Keratinocyte (primary cell): ENCODE measurements around the gene GFOD2.

ENCODE experiments used
- EZH2 ChIP-seq: IDR thresholded peaks from one replicate; pipeline ENCODE4 v1.6.1; 2012; ENCODE audit warnings: inconsistent platforms, mild to moderate bottlenecking, low read length, moderate library complexity
- TF ChIP-seq, protein P1 (sequence below), 3 experiments: IDR thresholded peaks in 1 of 3; conservative IDR thresholded peaks in 1 of 3; optimal IDR thresholded peaks in 1 of 3; 2 replicates in 2 of 3; 3 replicates in 1 of 3; pipeline versions ENCODE3 to v1.5.1; 2011; ENCODE audit warnings: low read length in 3 of 3, mild to moderate bottlenecking in 3 of 3, moderate library complexity in 2 of 3, control low read depth in 1 of 3, inconsistent platforms in 1 of 3; ENCODE audit not compliant: insufficient read depth in 2 of 3; ENCODE audit errors: extremely low read depth in 1 of 3

DNA sequence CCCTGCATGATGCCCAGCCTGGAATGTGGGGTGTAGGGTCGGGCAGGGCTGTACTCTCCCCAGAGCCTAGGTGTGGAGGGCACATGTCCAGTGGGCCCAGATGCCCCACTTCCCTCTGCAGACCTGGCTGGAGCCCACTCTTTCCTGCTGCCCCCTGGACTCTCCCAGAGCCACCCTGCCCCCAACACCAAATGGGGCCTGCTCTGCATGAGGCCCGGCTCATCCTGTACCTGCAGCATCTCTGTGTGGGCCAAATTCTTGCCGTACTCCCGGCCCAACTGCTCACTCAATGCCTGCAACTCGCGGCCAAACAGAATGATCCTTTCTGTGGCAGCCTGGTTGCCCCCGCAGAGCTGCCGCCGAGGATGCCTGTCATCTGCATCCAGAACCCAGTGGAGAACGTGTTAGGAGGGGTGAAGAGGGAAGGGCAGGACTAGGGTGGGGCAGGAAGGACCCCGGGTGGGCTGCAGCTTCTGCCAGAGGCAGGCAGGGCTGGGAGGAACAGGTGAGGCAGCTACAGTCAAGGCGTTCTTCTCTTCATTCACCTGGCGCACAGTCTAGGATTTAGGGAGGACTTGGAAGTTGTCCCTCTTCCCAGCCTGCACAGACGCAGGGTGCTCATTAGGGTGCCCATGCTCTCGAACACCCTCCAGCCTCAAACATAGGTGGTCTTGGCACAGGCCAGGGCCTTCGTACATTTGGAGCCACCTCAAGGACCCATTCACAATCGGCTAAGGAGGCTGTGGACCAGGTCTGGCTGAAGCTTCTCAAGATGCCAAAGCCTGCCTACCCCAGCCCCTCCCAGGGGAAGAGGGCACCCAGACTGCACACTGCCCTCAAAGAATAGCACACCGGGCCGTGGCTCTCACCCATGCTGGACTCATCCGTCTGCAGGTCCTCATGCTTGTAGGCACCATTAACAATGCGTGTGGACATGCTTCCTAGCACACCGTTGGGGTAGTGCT, 8.7 kb upstream of the GFOD2 start:
- TF ChIP-seq, protein P1, sequence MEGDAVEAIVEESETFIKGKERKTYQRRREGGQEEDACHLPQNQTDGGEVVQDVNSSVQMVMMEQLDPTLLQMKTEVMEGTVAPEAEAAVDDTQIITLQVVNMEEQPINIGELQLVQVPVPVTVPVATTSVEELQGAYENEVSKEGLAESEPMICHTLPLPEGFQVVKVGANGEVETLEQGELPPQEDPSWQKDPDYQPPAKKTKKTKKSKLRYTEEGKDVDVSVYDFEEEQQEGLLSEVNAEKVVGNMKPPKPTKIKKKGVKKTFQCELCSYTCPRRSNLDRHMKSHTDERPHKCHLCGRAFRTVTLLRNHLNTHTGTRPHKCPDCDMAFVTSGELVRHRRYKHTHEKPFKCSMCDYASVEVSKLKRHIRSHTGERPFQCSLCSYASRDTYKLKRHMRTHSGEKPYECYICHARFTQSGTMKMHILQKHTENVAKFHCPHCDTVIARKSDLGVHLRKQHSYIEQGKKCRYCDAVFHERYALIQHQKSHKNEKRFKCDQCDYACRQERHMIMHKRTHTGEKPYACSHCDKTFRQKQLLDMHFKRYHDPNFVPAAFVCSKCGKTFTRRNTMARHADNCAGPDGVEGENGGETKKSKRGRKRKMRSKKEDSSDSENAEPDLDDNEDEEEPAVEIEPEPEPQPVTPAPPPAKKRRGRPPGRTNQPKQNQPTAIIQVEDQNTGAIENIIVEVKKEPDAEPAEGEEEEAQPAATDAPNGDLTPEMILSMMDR (optimal IDR thresholded peaks at IDR 0.05 in 1 of 3, IDR thresholded peaks at IDR 0.05 in 1 of 3, conservative IDR thresholded peaks at IDR 0.05 in 1 of 3; ENCODE audit: extremely low read depth in 1 of 3, insufficient read depth in 2 of 3, low read length in 3 of 3) = no peak
- TF ChIP-seq EZH2 = no peak
